ENCODE data around the gene EPN3.

The EPN3 gene

DNA sequence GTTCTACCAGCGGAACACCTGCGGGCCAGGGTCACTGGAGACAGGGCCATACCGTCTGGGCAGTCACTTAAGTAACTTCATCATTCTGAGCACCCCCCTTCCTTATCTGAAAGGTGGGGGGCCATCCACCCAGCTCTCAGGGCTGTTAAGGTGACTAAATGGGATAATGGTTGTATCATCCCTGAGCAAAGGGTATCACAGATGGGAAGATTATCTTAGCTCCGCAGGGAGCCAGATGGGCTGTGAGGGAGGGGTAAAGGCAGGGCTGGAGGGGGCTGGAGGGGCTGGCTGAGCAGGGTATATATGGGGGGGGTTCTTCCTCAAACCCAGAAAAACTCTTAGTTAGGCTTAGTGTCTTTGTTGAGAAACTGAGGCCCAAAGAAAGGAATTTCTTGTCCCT, 25.1 kb downstream of the EPN3 start:
- no peak overlapping the region for H2BK12ac ChIP-seq (ENCODE audit: low read length)
- no peak overlapping the region for H3K4me2 ChIP-seq (ENCODE audit: insufficient read depth, low read length, poor library complexity, severe bottlenecking)
- H3K18ac ChIP-seq (ENCODE audit: low read length) = no peak overlapping the region
- no peak overlapping the region for H2AK5ac ChIP-seq (ENCODE audit: low read depth, low read length)
- no peaks in the 10 kb centered on the region for H3K36me3 ChIP-seq (replicated peaks in 1 of 2; ENCODE audit: control insufficient read depth in 2 of 2, insufficient read depth in 2 of 2, low read length in 2 of 2)
- H2AFZ ChIP-seq (ENCODE audit: low read length) = no peak overlapping the region
- H3K27me3 ChIP-seq (ENCODE audit: control insufficient read depth in 3 of 3, insufficient read depth in 3 of 3, low read depth in 1 of 3, low read length in 3 of 3) = peaks cover 12 to 39% (median 36%) of the 10 kb centered on the region in 3 experiments
- H3K79me1 ChIP-seq (ENCODE audit: low read depth, low read length) = no peaks in the 10 kb centered on the region
- H2BK15ac ChIP-seq (ENCODE audit: low read length) = no peak overlapping the region
- H4K8ac ChIP-seq (ENCODE audit: low read depth, low read length) = no peak overlapping the region
- no peak overlapping the region for H3K4me3 ChIP-seq (ENCODE audit: low read length in 2 of 2)
- no peak overlapping the region for H3K4ac ChIP-seq (ENCODE audit: low read length)
- no peak overlapping the region for H3K9ac ChIP-seq (ENCODE audit: low read depth, low read length, poor library complexity)
- no peaks in the 10 kb centered on the region for H3K9me3 ChIP-seq (replicated peaks in 1 of 2; ENCODE audit: control insufficient read depth in 2 of 2, insufficient read depth in 1 of 2, low read depth in 1 of 2, low read length in 2 of 2)
- DNase-seq (ENCODE audit: low spot score) = no peak
- no peak overlapping the region for H3K23ac ChIP-seq (ENCODE audit: low read depth, low read length, poor library complexity)
- H3K27ac ChIP-seq (replicated peaks; ENCODE audit: low read length) = no peak overlapping the region
- no peak overlapping the region for H2BK5ac ChIP-seq (ENCODE audit: low read length)
- no peak overlapping the region for H3K14ac ChIP-seq (ENCODE audit: low read length)
- H3K4me1 ChIP-seq (ENCODE audit: control insufficient read depth in 2 of 2, insufficient read depth in 1 of 2, low read depth in 1 of 2, low read length in 2 of 2) = peaks cover 17 to 27% of the 10 kb centered on the region in 2 donors
- WGBS, 2 donors (ENCODE audit: extremely low coverage in 2 of 2, insufficient read length in 2 of 2, insufficient replicate concordance in 1 of 2) = no CpG with 5 or more reads among the region's 4 CpGs
- H2BK120ac ChIP-seq (ENCODE audit: low read depth, low read length) = no peak overlapping the region
- no peak overlapping the region for H4K91ac ChIP-seq (ENCODE audit: low read depth, low read length, poor library complexity)

DNA sequence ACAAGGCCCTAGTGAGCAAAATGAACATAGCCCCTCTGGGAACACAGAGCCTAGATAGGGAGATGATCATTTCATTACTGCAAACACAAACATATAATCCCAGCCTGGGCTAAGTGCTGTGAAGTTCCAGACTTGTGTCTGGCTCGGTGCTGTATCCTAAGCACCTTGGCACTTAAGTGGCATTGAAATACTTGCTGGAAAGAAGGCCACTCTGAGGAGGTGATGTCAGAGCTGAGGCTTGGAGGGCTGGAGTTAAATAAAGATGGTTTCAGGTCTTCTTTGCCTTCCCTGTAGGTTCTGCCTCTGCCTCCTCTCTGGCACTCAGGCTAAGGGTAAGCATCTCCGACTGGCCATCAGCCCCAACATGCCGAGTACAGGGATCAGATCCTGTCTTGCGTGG, 25.6 kb downstream of the EPN3 start:
- H3K23ac ChIP-seq (ENCODE audit: low read depth, low read length, poor library complexity) = no peak overlapping the region
- no peaks in the 10 kb centered on the region for H3K79me1 ChIP-seq (ENCODE audit: low read depth, low read length)
- no CpG with 5 or more reads among the region's 4 CpGs for WGBS, 2 donors (ENCODE audit: extremely low coverage in 2 of 2, insufficient read length in 2 of 2, insufficient replicate concordance in 1 of 2)
- no peak for DNase-seq (ENCODE audit: low spot score)
- no peak overlapping the region for H3K18ac ChIP-seq (ENCODE audit: low read length)
- H2BK12ac ChIP-seq (ENCODE audit: low read length) = no peak overlapping the region
- no peaks in the 10 kb centered on the region for H3K9me3 ChIP-seq (replicated peaks in 1 of 2; ENCODE audit: control insufficient read depth in 2 of 2, insufficient read depth in 1 of 2, low read depth in 1 of 2, low read length in 2 of 2)
- H3K4me1 ChIP-seq (ENCODE audit: control insufficient read depth in 2 of 2, insufficient read depth in 1 of 2, low read depth in 1 of 2, low read length in 2 of 2) = peaks cover 21 to 31% of the 10 kb centered on the region in 2 donors
- H2BK5ac ChIP-seq (ENCODE audit: low read length) = no peak overlapping the region
- H4K8ac ChIP-seq (ENCODE audit: low read depth, low read length) = no peak overlapping the region
- H3K9ac ChIP-seq (ENCODE audit: low read depth, low read length, poor library complexity) = no peak overlapping the region
- H3K36me3 ChIP-seq (replicated peaks in 1 of 2; ENCODE audit: control insufficient read depth in 2 of 2, insufficient read depth in 2 of 2, low read length in 2 of 2) = no peaks in the 10 kb centered on the region
- H3K4me3 ChIP-seq (ENCODE audit: low read length in 2 of 2) = no peak overlapping the region
- no peak overlapping the region for H2AFZ ChIP-seq (ENCODE audit: low read length)
- no peak overlapping the region for H3K27ac ChIP-seq (replicated peaks; ENCODE audit: low read length)
- no peak overlapping the region for H4K91ac ChIP-seq (ENCODE audit: low read depth, low read length, poor library complexity)
- H2BK15ac ChIP-seq (ENCODE audit: low read length) = no peak overlapping the region
- no peak overlapping the region for H3K4ac ChIP-seq (ENCODE audit: low read length)
- H2AK5ac ChIP-seq (ENCODE audit: low read depth, low read length) = peak overlapping the region; percentile 2
- no peak overlapping the region for H2BK120ac ChIP-seq (ENCODE audit: low read depth, low read length)
- peaks cover 13 to 44% (median 40%) of the 10 kb centered on the region in 3 experiments for H3K27me3 ChIP-seq (ENCODE audit: control insufficient read depth in 3 of 3, insufficient read depth in 3 of 3, low read depth in 1 of 3, low read length in 3 of 3)
- H3K4me2 ChIP-seq (ENCODE audit: insufficient read depth, low read length, poor library complexity, severe bottlenecking) = no peak overlapping the region
- no peak overlapping the region for H3K14ac ChIP-seq (ENCODE audit: low read length)

DNA sequence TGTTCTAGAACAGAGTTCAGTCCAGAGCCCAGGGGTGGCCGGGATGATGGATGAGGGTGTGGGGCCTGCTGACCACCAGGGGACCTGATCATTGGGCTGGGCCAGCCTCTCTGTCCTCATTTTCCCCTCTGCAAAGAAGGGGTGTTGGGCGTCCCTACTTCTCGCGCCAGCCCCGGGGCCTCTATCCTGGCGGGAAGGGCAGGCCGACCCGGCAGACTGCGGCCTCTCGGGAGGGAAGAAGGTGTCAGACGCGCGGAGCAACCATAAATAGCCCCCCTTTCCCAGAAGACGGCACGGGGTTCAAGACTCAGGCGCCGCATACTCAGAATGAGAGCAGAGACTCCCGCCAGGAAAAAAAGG, 26.0 kb downstream of the EPN3 start:
- Histone ChIP-seq H3K9ac (ENCODE audit: low read depth, low read length, poor library complexity) (peak overlapping the region; percentile 38), H3K4me3 (ENCODE audit: low read length in 2 of 2) (no peak overlapping the region), H3K18ac (ENCODE audit: low read length) (peak overlapping the region; percentile 50), H3K23ac (ENCODE audit: low read depth, low read length, poor library complexity) (no peak overlapping the region), H2AK5ac (ENCODE audit: low read depth, low read length) (peak overlapping the region; percentile 2), H3K27me3 (ENCODE audit: control insufficient read depth in 3 of 3, insufficient read depth in 3 of 3, low read depth in 1 of 3, low read length in 3 of 3) (peaks cover 13 to 48% (median 45%) of the 10 kb centered on the region in 3 experiments), H2BK15ac (ENCODE audit: low read length) (no peak overlapping the region), H2BK12ac (ENCODE audit: low read length) (no peak overlapping the region), H4K91ac (ENCODE audit: low read depth, low read length, poor library complexity) (no peak overlapping the region), H3K79me1 (ENCODE audit: low read depth, low read length) (no peaks in the 10 kb centered on the region), H2BK5ac (ENCODE audit: low read length) (no peak overlapping the region), H3K27ac (replicated peaks; ENCODE audit: low read length) (no peak overlapping the region), H2BK120ac (ENCODE audit: low read depth, low read length) (no peak overlapping the region), H4K8ac (ENCODE audit: low read depth, low read length) (no peak overlapping the region), H2AFZ (ENCODE audit: low read length) (peak overlapping the region; percentile 97), H3K36me3 (replicated peaks in 1 of 2; ENCODE audit: control insufficient read depth in 2 of 2, insufficient read depth in 2 of 2, low read length in 2 of 2) (no peaks in the 10 kb centered on the region), H3K9me3 (replicated peaks in 1 of 2; ENCODE audit: control insufficient read depth in 2 of 2, insufficient read depth in 1 of 2, low read depth in 1 of 2, low read length in 2 of 2) (no peaks in the 10 kb centered on the region), H3K4me1 (ENCODE audit: control insufficient read depth in 2 of 2, insufficient read depth in 1 of 2, low read depth in 1 of 2, low read length in 2 of 2) (peaks cover 24 to 31% of the 10 kb centered on the region in 2 donors), H3K14ac (ENCODE audit: low read length) (no peak overlapping the region), H3K4ac (ENCODE audit: low read length) (no peak overlapping the region), H3K4me2 (ENCODE audit: insufficient read depth, low read length, poor library complexity, severe bottlenecking) (peak overlapping the region; percentile 94)
- no CpG with 5 or more reads among the region's 18 CpGs for WGBS, 2 donors (ENCODE audit: extremely low coverage in 2 of 2, insufficient read length in 2 of 2, insufficient replicate concordance in 1 of 2)
- DNase-seq (ENCODE audit: low spot score) = no peak

DNA sequence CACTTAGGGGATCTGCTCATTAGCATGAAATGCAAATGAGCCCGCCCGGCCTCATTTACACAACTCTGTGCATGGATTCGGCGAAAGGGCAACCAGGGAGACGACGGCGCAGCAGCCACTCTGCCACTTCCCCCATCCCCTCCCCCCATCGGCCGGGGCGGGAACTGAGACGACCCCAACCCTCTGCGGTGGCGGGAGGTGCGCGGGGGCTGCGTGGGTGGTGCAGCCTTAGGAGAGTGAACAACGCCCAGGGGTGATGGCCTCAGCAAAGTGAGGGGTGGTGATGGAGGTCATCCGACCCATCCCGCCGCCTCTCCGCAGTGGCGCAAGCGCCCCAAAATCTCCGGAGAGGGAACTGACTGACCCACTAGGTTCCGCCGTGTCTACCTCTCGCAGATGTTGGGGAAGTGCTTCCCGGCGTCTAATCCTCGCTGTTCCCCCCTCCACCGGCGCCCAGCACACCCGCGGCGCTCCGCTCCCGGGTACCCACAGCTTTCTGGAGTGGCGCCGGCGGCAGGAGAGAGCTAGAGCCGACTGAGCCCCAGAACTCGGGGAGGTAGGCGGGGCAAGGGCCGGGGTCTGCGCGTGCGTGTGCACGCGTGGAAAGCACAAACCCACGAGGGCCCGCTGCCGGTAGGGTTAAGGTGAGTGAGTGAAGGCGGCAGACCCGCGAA, 26.5 kb downstream of the EPN3 start:
- H2BK15ac ChIP-seq (ENCODE audit: low read length) = peak overlapping the region; percentile 95
- no peaks in the 10 kb centered on the region for H3K79me1 ChIP-seq (ENCODE audit: low read depth, low read length)
- H3K23ac ChIP-seq (ENCODE audit: low read depth, low read length, poor library complexity) = no peak overlapping the region
- H3K4me2 ChIP-seq (ENCODE audit: insufficient read depth, low read length, poor library complexity, severe bottlenecking) = peak overlapping the region; percentile 94
- H3K9me3 ChIP-seq (replicated peaks in 1 of 2; ENCODE audit: control insufficient read depth in 2 of 2, insufficient read depth in 1 of 2, low read depth in 1 of 2, low read length in 2 of 2) = no peaks in the 10 kb centered on the region
- no peak overlapping the region for H3K27ac ChIP-seq (replicated peaks; ENCODE audit: low read length)
- H3K27me3 ChIP-seq (ENCODE audit: control insufficient read depth in 3 of 3, insufficient read depth in 3 of 3, low read depth in 1 of 3, low read length in 3 of 3) = peaks cover 13 to 54% (median 50%) of the 10 kb centered on the region in 3 experiments
- no peak overlapping the region for H2BK120ac ChIP-seq (ENCODE audit: low read depth, low read length)
- peak overlapping the region; percentile 65 for H3K14ac ChIP-seq (ENCODE audit: low read length)
- peak overlapping the region; percentile 97 for H2AFZ ChIP-seq (ENCODE audit: low read length)
- H3K36me3 ChIP-seq (replicated peaks in 1 of 2; ENCODE audit: control insufficient read depth in 2 of 2, insufficient read depth in 2 of 2, low read length in 2 of 2) = no peaks in the 10 kb centered on the region
- H2BK12ac ChIP-seq (ENCODE audit: low read length) = peak overlapping the region; percentile 81
- H4K8ac ChIP-seq (ENCODE audit: low read depth, low read length) = no peak overlapping the region
- peak overlapping the region; percentile 97 for H2AK5ac ChIP-seq (ENCODE audit: low read depth, low read length)
- H3K4me1 ChIP-seq (ENCODE audit: control insufficient read depth in 2 of 2, insufficient read depth in 1 of 2, low read depth in 1 of 2, low read length in 2 of 2) = peaks cover 28 to 36% of the 10 kb centered on the region in 2 donors
- H3K9ac ChIP-seq (ENCODE audit: low read depth, low read length, poor library complexity) = no peak overlapping the region
- peak overlapping the region; percentile 27 for H4K91ac ChIP-seq (ENCODE audit: low read depth, low read length, poor library complexity)
- no peak for DNase-seq (ENCODE audit: low spot score)
- H2BK5ac ChIP-seq (ENCODE audit: low read length) = no peak overlapping the region
- H3K4ac ChIP-seq (ENCODE audit: low read length) = no peak overlapping the region
- H3K4me3 ChIP-seq (ENCODE audit: low read length in 2 of 2) = peak overlapping the region; percentile 52 to 67
- WGBS, 2 donors (ENCODE audit: extremely low coverage in 2 of 2, insufficient read length in 2 of 2, insufficient replicate concordance in 1 of 2) = no CpG with 5 or more reads among the region's 55 CpGs
- H3K18ac ChIP-seq (ENCODE audit: low read length) = peak overlapping the region; percentile 95
